ENCODE measurements around the gene OR5K3. TPM values are rescaled to one million over a fixed set of nuclear protein-coding genes. Genes with fewer than 3 reads are reported as not detected.

The OR5K3 gene
- total and polyA plus RNA-seq, 2 of the 4 experiments (the other 2 are of a cell fraction), result not detected

- no peak overlapping the region for H2AFZ ChIP-seq (replicated peaks; ENCODE audit: low read length, poor library complexity)
- H4K8ac ChIP-seq (ENCODE audit: low read depth in 2 of 2, low read length in 2 of 2), result no peak overlapping the region
- DNase-seq, result no peak
- no peak overlapping the region for H3K4me2 ChIP-seq (ENCODE audit: low read depth, low read length)
- no peak overlapping the region for H2AK9ac ChIP-seq (replicated peaks; ENCODE audit: low read depth, low read length, poor library complexity)
- H2AK5ac ChIP-seq (ENCODE audit: low read depth, low read length), result no peak overlapping the region
- in situ Hi-C loops (cut with MboI; ENCODE audit: low sequenced_read_pairs) (loop anchor here (25.0 kb wide), 2 partner anchors 221 to 554 kb away; no protein-coding TSS in a partner anchor), intact Hi-C loops (cut with micrococcal nuclease) (no loop called here), dilution Hi-C loops (cut with HindIII; ENCODE audit: low sequenced_read_pairs, unreplicated experiment) (loop anchor here (25.0 kb wide), 1 partner anchor 304 kb away; the partner anchor contains the start of gene GABRR3)
- H3K9me3 ChIP-seq (ENCODE audit: control insufficient read depth, insufficient read depth, low read length), result no peaks in the 10 kb centered on the region
- H2BK120ac ChIP-seq (ENCODE audit: low read depth, low read length), result no peak overlapping the region
- no peak for ATAC-seq (ENCODE audit: low read depth)
- H3K27ac ChIP-seq (ENCODE audit: insufficient read depth, low read length), result no peak overlapping the region
- H3K9ac ChIP-seq (ENCODE audit: low read depth, low read length), result no peak overlapping the region
- no peak overlapping the region for H4K5ac ChIP-seq (ENCODE audit: low read depth, low read length)
- no peaks in the 10 kb centered on the region for H3K36me3 ChIP-seq (ENCODE audit: control insufficient read depth, insufficient read depth, low read length)
- WGBS, 2 experiments (ENCODE audit: extremely low coverage in 2 of 2, insufficient read length in 1 of 2), result no CpG with 5 or more reads among the region's 6 CpGs
- TF ChIP-seq RFX5 (IDR thresholded peaks at IDR 0.05; ENCODE audit: low read depth, low read length) (no peak), SMC3 (IDR thresholded peaks at IDR 0.05; ENCODE audit: low read depth, low read length) (no peak), RCOR1 (IDR thresholded peaks at IDR 0.05; ENCODE audit: insufficient replicate concordance, low read length) (no peak), MXI1 (IDR thresholded peaks at IDR 0.05; ENCODE audit: borderline replicate concordance, low read depth, low read length) (no peak), CEBPB (IDR thresholded peaks at IDR 0.05; ENCODE audit: low read depth, low read length) (no peak), USF2 (IDR thresholded peaks at IDR 0.05; ENCODE audit: low read depth, low read length) (no peak), NFE2L2 (IDR thresholded peaks at IDR 0.05; ENCODE audit: low read depth, low read length) (no peak), MAZ (IDR thresholded peaks at IDR 0.05; ENCODE audit: borderline replicate concordance, low read depth, low read length) (no peak), MAFK (IDR thresholded peaks at IDR 0.05; ENCODE audit: low read depth, low read length) (no peak), CHD1 (IDR thresholded peaks at IDR 0.05; ENCODE audit: low read depth, low read length) (no peak), CTCF (conservative IDR thresholded peaks at IDR 0.05; ENCODE audit: low read depth, low read length) (no peak), ELK1 (IDR thresholded peaks at IDR 0.05; ENCODE audit: borderline replicate concordance, low read depth, low read length) (no peak), FOS (IDR thresholded peaks at IDR 0.05; ENCODE audit: low read depth, low read length) (no peak), BHLHE40 (IDR thresholded peaks at IDR 0.05; ENCODE audit: low read depth, low read length) (no peak), RAD21 (IDR thresholded peaks at IDR 0.05; ENCODE audit: low read length) (no peak), POLR2A (IDR thresholded peaks at IDR 0.05; ENCODE audit: low read depth, low read length) (no peak)
- no TSS peak for BruUV-seq (replicated peaks)
- no peak overlapping the region for H2BK15ac ChIP-seq (ENCODE audit: low read depth, low read length)
- H3K79me1 ChIP-seq (ENCODE audit: low read depth in 1 of 2, low read length in 2 of 2), result no peaks in the 10 kb centered on the region
- H3K4me1 ChIP-seq (ENCODE audit: control insufficient read depth, insufficient read depth, low read length), result no peaks in the 10 kb centered on the region
- H3K56ac ChIP-seq (ENCODE audit: extremely low read depth, insufficient read depth, low read length), result no peak overlapping the region
- H3K4ac ChIP-seq (ENCODE audit: low read depth, low read length), result no peak overlapping the region
- no peak overlapping the region for H4K91ac ChIP-seq (ENCODE audit: insufficient read depth, low read depth, low read length)
- H3K4me3 ChIP-seq (ENCODE audit: insufficient read depth, low read depth, low read length), result no peak overlapping the region
- no peak overlapping the region for H2BK5ac ChIP-seq (ENCODE audit: low read depth, low read length, poor library complexity, severe bottlenecking)
- no peak overlapping the region for H3K18ac ChIP-seq (ENCODE audit: low read depth, low read length)
- ChIA-PET POLR2A (ENCODE audit: unreplicated experiment) (no interaction called here), CTCF (no interaction called here)
- H3K9me1 ChIP-seq (ENCODE audit: insufficient read depth, low read length), result no peaks in the 10 kb centered on the region
- H3K23ac ChIP-seq (ENCODE audit: low read depth, low read length), result no peak overlapping the region
- H3K27me3 ChIP-seq (ENCODE audit: control insufficient read depth, insufficient read depth, low read length), result no peaks in the 10 kb centered on the region
- no peak overlapping the region for H2BK20ac ChIP-seq (ENCODE audit: low read depth, low read length)
- H3K14ac ChIP-seq (replicated peaks; ENCODE audit: low read depth, low read length), result no peak overlapping the region
- no peaks in the 10 kb centered on the region for H4K20me1 ChIP-seq (ENCODE audit: insufficient read depth, low read length)
Observed at GRCh38 chr3:98341758-98342157, 48.7 kb upstream of the OR5K3 start.
